K562 (cell line): ENCODE data around the gene HNF1B. TPM values are rescaled to one million over a fixed set of nuclear protein-coding genes. Genes with fewer than 3 reads are reported as not detected.

Experiments
- ATAC-seq: fragments of 200-7000 bp; cut with Tn5 transposase; 3 replicates; pipeline ENCODE4 v1.9.1; 2020; ENCODE audit warnings: moderate library complexity
- BruUV-seq: library from RNA; stranded (reverse); fragments of 400-500 nt; replicated peaks from 2 replicates; lab custom pipeline; 2021; lab: Mats Ljungman, UMichigan
- CTCF ChIA-PET: fragments of 300-600 bp; formaldehyde crosslinking; extraction: SDS; loops from one replicate; lab custom pipeline; 2021; ENCODE audit warnings: low intra/inter-chr PET ratio; lab: Yijun Ruan, JAX
- POLR2A ChIA-PET: fragments of 300-600, 350-650 bp; sonication (Branson Sonifier 250); formaldehyde crosslinking; extraction: SDS; loops from one replicate; lab custom pipeline; 2021; ENCODE audit warnings: antibody characterized with exemption, inconsistent platforms; lab: Yijun Ruan, JAX
- DNase-seq, 4 experiments: peaks; one replicate each; pipeline versions ENCODE4 v3.0.0 to v3.0.0-alpha.2; 2011 to 2018; ENCODE audit warnings: low spot score in 3 of 4, mixed read lengths in 3 of 4; ENCODE audit errors: extremely low read depth in 1 of 4
- FAIRE-seq: peaks from 2 replicates; lab custom pipeline; 2011; peaks lifted over from hg19 to GRCh38; lab: Jason Lieb, UNC
- H2AFZ ChIP-seq: 2 replicates; pipeline ENCODE4 v1.6.0; 2011; ENCODE audit warnings: low read depth, low read length, control low read depth, inconsistent platforms
- H3K27ac ChIP-seq: fragments of 200-600 bp; 3 replicates; pipeline ENCODE4 v1.8.0; 2011; ENCODE audit warnings: low read depth, mild to moderate bottlenecking, control low read depth, inconsistent platforms, low read length, moderate library complexity, mixed read lengths; ENCODE audit errors: extremely low read depth
- H3K27me3 ChIP-seq, 2 experiments: fragments of 300-600 bp in 1 of 2; 2 replicates in 1 of 2; 3 replicates in 1 of 2; pipeline versions ENCODE4 v1.6.0 to v1.8.0; 2011; ENCODE audit warnings: inconsistent platforms in 2 of 2, low read length in 2 of 2, mild to moderate bottlenecking in 1 of 2, mixed read lengths in 1 of 2, moderate library complexity in 1 of 2; ENCODE audit not compliant: control insufficient read depth in 2 of 2, insufficient read depth in 2 of 2
- H3K36me3 ChIP-seq: fragments of 300-600 bp; 3 replicates; pipeline ENCODE4 v1.8.0; 2011; ENCODE audit warnings: mild to moderate bottlenecking, low read length, inconsistent platforms; ENCODE audit not compliant: control insufficient read depth, insufficient read depth
- H3K4me1 ChIP-seq, 2 experiments: fragments of 200-600 bp in 1 of 2; replicated peaks in 1 of 2; 2 replicates in 1 of 2; 3 replicates in 1 of 2; pipeline versions ENCODE4 v1.5.1 to v1.8.0; 2011; ENCODE audit warnings: inconsistent platforms in 2 of 2, low read length in 2 of 2, mild to moderate bottlenecking in 1 of 2, mixed read lengths in 1 of 2, moderate library complexity in 1 of 2; ENCODE audit not compliant: control insufficient read depth in 2 of 2, insufficient read depth in 2 of 2
- H3K4me2 ChIP-seq: 2 replicates; pipeline ENCODE4 v1.6.1; 2011; ENCODE audit warnings: low read length, control low read depth, inconsistent platforms, mixed read lengths; ENCODE audit not compliant: insufficient read depth
- H3K4me3 ChIP-seq: fragments of 200-600 bp; sonication (generic), shearing (Covaris generic); 2 replicates; pipeline ENCODE4 v1.5.1; 2016; ENCODE audit warnings: control low read depth, inconsistent platforms
- H3K79me2 ChIP-seq: fragments of 200-600 bp; 3 replicates; pipeline ENCODE4 v1.8.0; 2011; ENCODE audit warnings: low read length, inconsistent platforms; ENCODE audit not compliant: control insufficient read depth, insufficient read depth
- H3K9ac ChIP-seq, 2 experiments: 2 replicates each; pipeline versions ENCODE4 v1.6.0 to v1.6.1; 2011; ENCODE audit warnings: low read depth in 2 of 2, low read length in 2 of 2, control low read depth in 1 of 2, inconsistent platforms in 1 of 2, mild to moderate bottlenecking in 1 of 2, mixed read lengths in 1 of 2; ENCODE audit not compliant: insufficient read depth in 1 of 2
- H3K9me1 ChIP-seq: one replicate; pipeline ENCODE4 v1.6.0; 2011; ENCODE audit warnings: inconsistent platforms, mild to moderate bottlenecking, low read length, moderate library complexity; ENCODE audit not compliant: control insufficient read depth, insufficient read depth
- H3K9me3 ChIP-seq: replicated peaks from 2 replicates; pipeline ENCODE4 v1.5.1; 2011; ENCODE audit warnings: low read depth, low read length, inconsistent platforms; ENCODE audit not compliant: control insufficient read depth, insufficient read depth
- H4K20me1 ChIP-seq: replicated peaks from 2 replicates; pipeline ENCODE4 v1.6.1; 2011; ENCODE audit warnings: low read length, inconsistent platforms, mixed read lengths; ENCODE audit not compliant: control insufficient read depth, insufficient read depth
- RAD21 ChIP-seq, 2 experiments: fragments of 250-450 bp in 1 of 2; fragments of 450-650 bp in 1 of 2; sonication (Bioruptor Pico) in 1 of 2; formaldehyde crosslinking in 1 of 2; IDR thresholded peaks in 1 of 2; conservative IDR thresholded peaks in 1 of 2; 2 replicates each; pipeline versions ENCODE4 v1.4.0 to v1.8.0; 2020 to 2022; ENCODE audit warnings: mild to moderate bottlenecking in 2 of 2, moderate library complexity in 1 of 2
- SMC3 ChIP-seq: conservative IDR thresholded peaks from 2 replicates; pipeline ENCODE4 v1.6.1; 2011; ENCODE audit warnings: low read depth, low read length, improper control_type of control experiment; ENCODE audit not compliant: insufficient read depth
- WGBS: fragments of 100-300 bp; shearing (Covaris generic); methylation state at CpG from one replicate; pipeline ENCODE4 v1.1.6; 2016; ENCODE audit warnings: low coverage, mixed read lengths; ENCODE audit not compliant: insufficient coverage; ENCODE audit errors: missing lambda C conversion rate; 5-methylcytosine and 5-hydroxymethylcytosine counted together
- in situ Hi-C: fragments of 300-500 bp; cut with MboI; formaldehyde crosslinking; loops from 4 replicates; pipeline ENCODE4 v1.15.0; 2018; ENCODE audit warnings: inconsistent platforms, mixed read lengths
- intact Hi-C: fragments of 100-400 bp; cut with micrococcal nuclease; formaldehyde crosslinking; loops from 2 replicates; pipeline ENCODE4 v1.14.2; 2022
- polyA plus RNA-seq, 8 experiments: library from polyadenylated mRNA; depleted of rRNA in 4 of 8; stranded (reverse) in 5 of 8; unstranded in 3 of 8; fragments of >200 nt; fragmentation: Nextera tagmentation in 2 of 8; fragmentation: Illumina TruSeq in 1 of 8; extraction: Ambion mirVana in 2 of 8; extraction: Trizol in 1 of 8; gene quantifications; 2 replicates each; pipeline versions ENCODE4 v1.2.1 to v1.2.3, GENCODE V29; 2011 to 2014; ENCODE audit warnings: inconsistent platforms in 1 of 8, missing spikeins in 1 of 8
- total RNA-seq, 7 experiments: library from RNA; depleted of rRNA in 6 of 7; stranded (reverse); fragments of >200 nt in 6 of 7; fragmentation: Illumina TruSeq in 2 of 7; extraction: Trizol in 2 of 7; gene quantifications; 2 replicates each; pipeline versions ENCODE4 v1.2.1 to v1.2.3, GENCODE V29; 2011 to 2021; ENCODE audit warnings: low replicate concordance in 1 of 7
- TF ChIP-seq, protein P1 (sequence below), 2 experiments: fragments of 450-650 bp; formaldehyde crosslinking in 1 of 2; IDR thresholded peaks; 2 replicates each; pipeline versions ENCODE4 v1.4.0 to v1.6.1; 2014 to 2020; ENCODE audit warnings: mild to moderate bottlenecking in 2 of 2, borderline replicate concordance in 1 of 2, low read depth in 1 of 2

Gene HNF1B
- total and polyA plus RNA-seq, 9 of the 15 experiments (the other 6 are each of a cell fraction or from before 2014, with no cell fraction given), result not detected

DNA sequence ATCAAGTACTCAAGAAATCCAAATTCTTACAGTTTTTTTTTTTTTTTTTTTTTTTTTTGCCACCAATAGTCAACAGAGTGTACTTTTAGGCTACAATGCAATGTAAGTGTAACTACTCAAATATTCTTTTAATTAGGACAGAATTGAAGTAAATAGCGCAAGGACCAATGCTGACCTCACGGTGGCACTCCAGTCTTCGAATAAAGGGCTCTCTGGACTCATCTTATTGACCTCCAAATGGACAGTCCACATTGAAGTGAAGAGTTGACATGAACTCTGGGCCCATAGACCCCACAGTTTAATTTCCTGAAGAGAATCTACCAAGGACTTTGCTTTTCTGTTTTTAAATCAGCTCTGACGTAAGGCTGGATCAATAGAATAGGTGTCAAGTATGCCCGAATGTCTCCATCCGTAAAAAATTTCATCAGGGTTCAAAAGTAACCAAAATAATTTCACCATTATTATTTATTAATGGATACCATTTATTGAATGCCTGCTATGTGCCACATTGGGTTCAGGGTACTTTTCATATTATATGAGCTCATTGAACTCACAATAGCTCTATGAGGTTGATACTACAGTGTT, 94.3 kb downstream of the HNF1B start:
- Histone ChIP-seq H3K4me2 (no peak overlapping the region), H3K27ac (no peak overlapping the region), H3K4me1 (no peaks in the 10 kb centered on the region), H3K27me3 (peaks cover 0 to 9% of the 10 kb centered on the region in 2 experiments; a peak in 4 of 5 replicates), H3K9me1 (no peaks in the 10 kb centered on the region), H4K20me1 (no peaks in the 10 kb centered on the region), H3K4me3 (no peak overlapping the region), H3K79me2 (no peaks in the 10 kb centered on the region), H2AFZ (no peak overlapping the region), H3K9me3 (no peaks in the 10 kb centered on the region), H3K36me3 (no peaks in the 10 kb centered on the region), H3K9ac (no peak overlapping the region)
- FAIRE-seq, result no peak
- POLR2A ChIA-PET, result no interaction called here
- BruUV-seq, result no TSS peak
- peak in 3 of 4 experiments; percentile 22 to 55 (median 42) for DNase-seq
- intact Hi-C loops, result loop anchor here (1.0 to 5.0 kb wide), 3 partner anchors 122 to 166 kb away; no protein-coding TSS in a partner anchor
- CTCF ChIA-PET, result no interaction called here
- in situ Hi-C loops, result no loop called here
- peak; percentile 85 for ATAC-seq
- 10% methylated on average over 6 of the region's 6 CpGs for WGBS
- TF ChIP-seq SMC3 (0 out of 2 replicates have a peak, but pooled peaks have one; percentile 37), RAD21 (CRISPR knock-in tag; conservative IDR thresholded peaks at IDR 0.05 in 1 of 2, IDR thresholded peaks at IDR 0.05 in 1 of 2) (peak; percentile 34 to 66; a peak in 2 of 4 replicates)
- TF ChIP-seq, protein P1, sequence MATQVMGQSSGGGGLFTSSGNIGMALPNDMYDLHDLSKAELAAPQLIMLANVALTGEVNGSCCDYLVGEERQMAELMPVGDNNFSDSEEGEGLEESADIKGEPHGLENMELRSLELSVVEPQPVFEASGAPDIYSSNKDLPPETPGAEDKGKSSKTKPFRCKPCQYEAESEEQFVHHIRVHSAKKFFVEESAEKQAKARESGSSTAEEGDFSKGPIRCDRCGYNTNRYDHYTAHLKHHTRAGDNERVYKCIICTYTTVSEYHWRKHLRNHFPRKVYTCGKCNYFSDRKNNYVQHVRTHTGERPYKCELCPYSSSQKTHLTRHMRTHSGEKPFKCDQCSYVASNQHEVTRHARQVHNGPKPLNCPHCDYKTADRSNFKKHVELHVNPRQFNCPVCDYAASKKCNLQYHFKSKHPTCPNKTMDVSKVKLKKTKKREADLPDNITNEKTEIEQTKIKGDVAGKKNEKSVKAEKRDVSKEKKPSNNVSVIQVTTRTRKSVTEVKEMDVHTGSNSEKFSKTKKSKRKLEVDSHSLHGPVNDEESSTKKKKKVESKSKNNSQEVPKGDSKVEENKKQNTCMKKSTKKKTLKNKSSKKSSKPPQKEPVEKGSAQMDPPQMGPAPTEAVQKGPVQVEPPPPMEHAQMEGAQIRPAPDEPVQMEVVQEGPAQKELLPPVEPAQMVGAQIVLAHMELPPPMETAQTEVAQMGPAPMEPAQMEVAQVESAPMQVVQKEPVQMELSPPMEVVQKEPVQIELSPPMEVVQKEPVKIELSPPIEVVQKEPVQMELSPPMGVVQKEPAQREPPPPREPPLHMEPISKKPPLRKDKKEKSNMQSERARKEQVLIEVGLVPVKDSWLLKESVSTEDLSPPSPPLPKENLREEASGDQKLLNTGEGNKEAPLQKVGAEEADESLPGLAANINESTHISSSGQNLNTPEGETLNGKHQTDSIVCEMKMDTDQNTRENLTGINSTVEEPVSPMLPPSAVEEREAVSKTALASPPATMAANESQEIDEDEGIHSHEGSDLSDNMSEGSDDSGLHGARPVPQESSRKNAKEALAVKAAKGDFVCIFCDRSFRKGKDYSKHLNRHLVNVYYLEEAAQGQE (IDR thresholded peaks at IDR 0.05; ENCODE audit: borderline replicate concordance), result peak; percentile 17; the same call in 1 of the 2 replicates
- TF ChIP-seq, protein P1 (CRISPR knock-in tag; IDR thresholded peaks at IDR 0.05; ENCODE audit: low read depth), result no peak
